ENCODE data around the gene RPL29. TPM values are rescaled to one million over a fixed set of nuclear protein-coding genes. Genes with fewer than 3 reads are reported as not detected.

The RPL29 gene
- total RNA-seq, 1 donor from 2014 or later, result 1,884 TPM

DNA sequence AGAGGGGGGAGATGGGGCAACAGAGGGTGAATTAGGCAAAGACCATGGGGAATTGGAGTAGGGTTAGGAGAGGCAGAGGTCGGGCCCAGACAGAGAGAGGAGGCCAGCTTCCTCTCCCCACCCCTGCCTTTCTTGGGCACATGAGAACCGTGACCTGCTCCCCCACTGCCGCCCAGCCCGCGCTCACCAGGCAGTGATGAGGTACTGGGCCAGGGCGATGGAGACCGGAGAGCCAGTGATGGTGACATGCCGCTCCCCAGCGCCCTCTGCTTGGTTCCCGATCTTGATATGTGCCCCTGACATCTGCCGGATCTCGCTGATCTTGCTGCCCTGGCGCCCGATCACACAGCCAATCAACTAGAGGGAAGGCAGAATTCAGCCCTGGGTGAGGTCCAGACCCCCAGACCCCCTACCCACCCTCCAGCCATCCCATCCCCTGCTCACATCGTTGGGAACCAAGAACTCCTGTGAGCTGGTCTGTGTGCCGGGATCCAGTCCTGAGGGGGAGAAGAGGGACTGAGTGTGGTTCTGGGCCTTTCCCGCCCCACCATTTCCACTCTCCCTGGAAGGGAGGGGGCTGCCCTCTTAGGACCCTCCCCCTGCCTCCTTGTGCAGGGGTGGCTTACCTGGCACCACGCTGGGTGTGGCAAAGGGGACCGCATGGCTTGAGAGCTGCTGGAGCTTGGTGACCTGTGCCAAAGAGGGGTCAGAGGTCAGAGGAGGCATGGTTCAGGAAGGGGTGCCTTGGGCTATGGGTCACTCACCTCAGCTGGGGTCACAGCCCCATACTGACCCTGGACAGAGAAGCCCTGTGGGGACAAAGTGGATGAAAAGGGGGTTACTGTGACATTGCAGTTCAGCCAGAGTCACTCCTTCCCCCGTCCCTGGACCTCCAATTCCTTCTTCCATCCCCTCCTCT lies 36.8 kb downstream of the RPL29 start:
- no peaks in the 10 kb centered on the region for H3K9me3 Mint-ChIP-seq
- H3K36me3 Mint-ChIP-seq (ENCODE audit: low read depth), result no peaks in the 10 kb centered on the region
- no peak for DNase-seq
- H3K4me3 Mint-ChIP-seq, result no peak overlapping the region
- intact Hi-C loops (cut with micrococcal nuclease), result no loop called here
- no peak for ATAC-seq (ENCODE audit: low read depth)
- CTCF ChIA-PET, result no interaction called here
- H3K27me3 Mint-ChIP-seq, result peaks cover 6% of the 10 kb centered on the region
- H3K27ac Mint-ChIP-seq, result no peak overlapping the region
- TF ChIP-seq, protein P1, sequence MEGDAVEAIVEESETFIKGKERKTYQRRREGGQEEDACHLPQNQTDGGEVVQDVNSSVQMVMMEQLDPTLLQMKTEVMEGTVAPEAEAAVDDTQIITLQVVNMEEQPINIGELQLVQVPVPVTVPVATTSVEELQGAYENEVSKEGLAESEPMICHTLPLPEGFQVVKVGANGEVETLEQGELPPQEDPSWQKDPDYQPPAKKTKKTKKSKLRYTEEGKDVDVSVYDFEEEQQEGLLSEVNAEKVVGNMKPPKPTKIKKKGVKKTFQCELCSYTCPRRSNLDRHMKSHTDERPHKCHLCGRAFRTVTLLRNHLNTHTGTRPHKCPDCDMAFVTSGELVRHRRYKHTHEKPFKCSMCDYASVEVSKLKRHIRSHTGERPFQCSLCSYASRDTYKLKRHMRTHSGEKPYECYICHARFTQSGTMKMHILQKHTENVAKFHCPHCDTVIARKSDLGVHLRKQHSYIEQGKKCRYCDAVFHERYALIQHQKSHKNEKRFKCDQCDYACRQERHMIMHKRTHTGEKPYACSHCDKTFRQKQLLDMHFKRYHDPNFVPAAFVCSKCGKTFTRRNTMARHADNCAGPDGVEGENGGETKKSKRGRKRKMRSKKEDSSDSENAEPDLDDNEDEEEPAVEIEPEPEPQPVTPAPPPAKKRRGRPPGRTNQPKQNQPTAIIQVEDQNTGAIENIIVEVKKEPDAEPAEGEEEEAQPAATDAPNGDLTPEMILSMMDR (IDR thresholded peaks at IDR 0.05), result no peak
- peaks cover 2% of the 10 kb centered on the region for H3K4me1 Mint-ChIP-seq
- POLR2A ChIA-PET, result no interaction called here

DNA sequence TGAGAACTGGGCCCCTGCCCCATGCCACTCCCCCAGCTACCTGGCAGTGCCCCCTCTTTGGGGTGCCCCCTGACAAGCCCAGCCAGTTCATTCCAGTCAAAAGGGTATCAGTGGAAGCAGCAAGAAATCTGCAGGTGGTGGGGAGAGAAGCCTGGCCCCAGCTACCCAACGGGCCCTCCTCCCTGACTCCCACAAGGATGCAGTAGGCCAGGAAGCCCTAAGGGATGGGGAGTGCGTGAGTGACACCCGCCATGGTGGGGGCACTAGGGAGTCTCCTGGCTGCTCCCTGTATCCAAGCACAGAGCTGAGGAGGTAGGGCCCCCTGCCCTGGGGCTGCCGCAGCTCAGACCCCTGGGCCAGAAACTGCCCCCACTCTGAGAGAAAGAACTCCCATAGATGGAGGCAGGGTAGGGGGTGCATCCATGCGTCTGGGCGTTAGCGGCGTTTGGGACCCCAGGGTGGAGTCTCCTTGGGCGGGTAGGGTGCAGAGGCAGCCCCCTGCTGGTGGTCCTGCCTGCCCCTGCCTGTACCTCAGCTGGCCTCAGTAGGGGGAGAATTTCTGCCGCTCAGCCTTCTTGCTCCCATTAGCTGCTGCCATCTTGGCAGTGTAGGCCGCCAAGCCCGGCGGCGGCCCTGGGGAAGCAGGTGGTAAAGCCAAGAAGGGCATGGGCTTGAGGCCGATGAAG lies 38.0 kb downstream of the RPL29 start:
- H3K9me3 Mint-ChIP-seq, result no peaks in the 10 kb centered on the region
- H3K4me3 Mint-ChIP-seq, result no peak overlapping the region
- peaks cover 16% of the 10 kb centered on the region for H3K27me3 Mint-ChIP-seq
- intact Hi-C loops (cut with micrococcal nuclease), result no loop called here
- CTCF ChIA-PET, result interaction anchor here (1.3 kb wide), 1 partner anchor 13 kb away, joined by 3 read pairs; no protein-coding TSS in a partner anchor
- DNase-seq (no peak), ATAC-seq (ENCODE audit: low read depth) (no peak)
- no peaks in the 10 kb centered on the region for H3K36me3 Mint-ChIP-seq (ENCODE audit: low read depth)
- TF ChIP-seq, protein P1 (IDR thresholded peaks at IDR 0.05), result no peak
- H3K4me1 Mint-ChIP-seq, result peaks cover 2% of the 10 kb centered on the region
- no peak overlapping the region for H3K27ac Mint-ChIP-seq
- POLR2A ChIA-PET, result no interaction called here

DNA sequence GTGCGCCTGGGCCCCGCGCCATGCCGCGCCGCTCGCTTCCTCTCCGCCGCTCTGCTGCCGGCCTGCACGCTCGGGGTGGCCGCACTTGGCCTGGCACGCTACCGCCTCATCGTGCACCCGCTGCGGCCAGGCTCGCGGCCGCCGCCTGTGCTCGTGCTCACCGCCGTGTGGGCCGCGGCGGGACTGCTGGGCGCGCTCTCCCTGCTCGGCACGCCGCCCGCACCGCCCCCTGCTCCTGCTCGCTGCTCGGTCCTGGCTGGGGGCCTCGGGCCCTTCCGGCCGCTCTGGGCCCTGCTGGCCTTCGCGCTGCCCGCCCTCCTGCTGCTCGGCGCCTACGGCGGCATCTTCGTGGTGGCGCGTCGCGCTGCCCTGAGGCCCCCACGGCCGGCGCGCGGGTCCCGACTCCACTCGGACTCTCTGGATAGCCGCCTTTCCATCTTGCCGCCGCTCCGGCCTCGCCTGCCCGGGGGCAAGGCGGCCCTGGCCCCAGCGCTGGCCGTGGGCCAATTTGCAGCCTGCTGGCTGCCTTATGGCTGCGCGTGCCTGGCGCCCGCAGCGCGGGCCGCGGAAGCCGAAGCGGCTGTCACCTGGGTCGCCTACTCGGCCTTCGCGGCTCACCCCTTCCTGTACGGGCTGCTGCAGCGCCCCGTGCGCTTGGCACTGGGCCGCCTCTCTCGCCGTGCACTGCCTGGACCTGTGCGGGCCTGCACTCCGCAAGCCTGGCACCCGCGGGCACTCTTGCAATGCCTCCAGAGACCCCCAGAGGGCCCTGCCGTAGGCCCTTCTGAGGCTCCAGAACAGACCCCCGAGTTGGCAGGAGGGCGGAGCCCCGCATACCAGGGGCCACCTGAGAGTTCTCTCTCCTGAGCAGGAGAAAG lies 39.6 kb downstream of the RPL29 start:
- peak overlapping the region; percentile 24 for H3K4me3 Mint-ChIP-seq
- DNase-seq, result peak; percentile 47
- peak; percentile 83 for ATAC-seq (ENCODE audit: low read depth)
- no peak overlapping the region for H3K27ac Mint-ChIP-seq
- POLR2A ChIA-PET, result no interaction called here
- intact Hi-C loops (cut with micrococcal nuclease), result loop anchor here (1.0 kb wide), 2 partner anchors 11 to 14 kb away; partner anchors contain the start of genes PARP3 and PCBP4
- no peaks in the 10 kb centered on the region for H3K36me3 Mint-ChIP-seq (ENCODE audit: low read depth)
- H3K4me1 Mint-ChIP-seq, result peaks cover 2% of the 10 kb centered on the region
- H3K27me3 Mint-ChIP-seq, result peaks cover 19% of the 10 kb centered on the region
- TF ChIP-seq, protein P1 (IDR thresholded peaks at IDR 0.05), result no peak
- CTCF ChIA-PET, result interaction anchor here (1.3 kb wide), 1 partner anchor 11 kb away, joined by 3 read pairs; no protein-coding TSS in a partner anchor
- H3K9me3 Mint-ChIP-seq, result no peaks in the 10 kb centered on the region

DNA sequence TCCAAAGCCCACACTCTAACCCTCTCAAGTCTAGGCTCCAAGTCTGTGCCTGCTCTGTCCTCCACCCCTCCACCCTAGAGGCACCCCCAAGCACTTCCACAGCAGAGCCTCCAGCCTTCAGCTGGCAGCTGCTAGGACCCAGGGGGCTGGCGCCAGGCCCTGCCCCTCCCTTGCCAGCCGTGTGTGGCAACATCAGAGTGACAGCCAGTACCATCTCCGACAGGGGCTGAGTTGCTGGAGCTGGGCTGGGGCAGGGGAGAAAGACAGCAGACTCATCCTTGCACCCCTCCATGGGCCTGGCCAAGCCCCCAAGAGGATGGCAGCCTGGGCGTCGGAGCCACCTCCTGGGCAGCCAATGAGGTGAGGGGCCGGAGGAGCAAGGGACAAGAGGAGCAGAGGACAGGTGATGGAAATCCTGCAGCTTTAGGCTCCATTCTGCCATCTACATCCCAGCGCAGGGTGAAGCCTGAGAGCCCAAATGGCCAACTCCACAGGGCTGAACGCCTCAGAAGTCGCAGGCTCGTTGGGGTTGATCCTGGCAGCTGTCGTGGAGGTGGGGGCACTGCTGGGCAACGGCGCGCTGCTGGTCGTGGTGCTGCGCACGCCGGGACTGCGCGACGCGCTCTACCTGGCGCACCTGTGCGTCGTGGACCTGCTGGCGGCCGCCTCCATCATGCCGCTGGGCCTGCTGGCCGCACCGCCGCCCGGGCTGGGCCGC lies 40.4 kb downstream of the RPL29 start, which contains the start of gene GPR62:
TSS of gene GPR62 (plus strand) at position 207 of the 718 bp plus-strand sequence. CDS start at position 479, 272 bp downstream.
- ChIA-PET POLR2A (no interaction called here), CTCF (no interaction called here)
- TF ChIP-seq, protein P1 (IDR thresholded peaks at IDR 0.05), result no peak
- peak within 1 kb of the TSS; percentile 24 for H3K4me3 Mint-ChIP-seq
- no peak within 1 kb of the TSS for H3K27ac Mint-ChIP-seq
- ATAC-seq (ENCODE audit: low read depth) (no peak), DNase-seq (no peak)
- no peaks in the 10 kb centered on the region for H3K36me3 Mint-ChIP-seq (ENCODE audit: low read depth)
- intact Hi-C loops (cut with micrococcal nuclease), result no loop called here
- no peaks in the 10 kb centered on the region for H3K9me3 Mint-ChIP-seq
- H3K27me3 Mint-ChIP-seq, result peaks cover 19% of the 10 kb centered on the region
- H3K4me1 Mint-ChIP-seq, result peaks cover 2% of the 10 kb centered on the region

Data from activated B cell treated with CpG ODN at 0.5 μM for 24 hours (primary cell).